Measurements from ENCODE around the gene MRPL39.

The MRPL39 gene

DNA sequence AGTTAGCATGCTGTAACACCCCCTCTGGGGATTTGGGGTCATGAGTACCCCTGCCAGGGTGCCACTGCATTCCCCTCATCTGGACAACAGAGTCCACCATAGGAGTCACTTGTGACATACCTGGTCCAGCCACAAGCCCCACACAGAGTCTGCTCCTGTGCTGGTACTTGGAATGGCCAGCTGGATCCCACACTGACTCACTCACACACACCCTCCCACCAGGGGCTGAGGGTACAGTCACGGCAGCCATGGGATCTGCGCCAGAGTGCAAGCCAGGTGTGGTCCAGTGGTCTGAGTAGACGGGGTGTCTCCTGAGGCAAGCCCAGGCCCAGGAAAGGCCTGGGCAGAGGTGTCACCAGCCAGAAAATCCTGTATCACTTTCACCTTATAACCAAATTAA lies 67.7 kb downstream of the MRPL39 start:
- no peak for DNase-seq (ENCODE audit: extremely low read depth, insufficient read length)
- TF ChIP-seq CTCF (IDR thresholded peaks at IDR 0.05; ENCODE audit: insufficient read depth, low read length, poor library complexity, severe bottlenecking): no peak

GRCh38 chr21:25537174-25537573 lies 70.1 kb downstream of the MRPL39 start:
- DNase-seq (ENCODE audit: extremely low read depth, insufficient read length): no peak
- Histone ChIP-seq H3K4me3 (replicated peaks; ENCODE audit: low read depth, low read length) (no peak overlapping the region), H3K27me3 (replicated peaks; ENCODE audit: control insufficient read depth, insufficient read depth, low read length) (no peaks in the 10 kb centered on the region), H3K36me3 (ENCODE audit: control insufficient read depth, insufficient read depth, low read length) (no peaks in the 10 kb centered on the region)
- TF ChIP-seq CTCF (IDR thresholded peaks at IDR 0.05; ENCODE audit: insufficient read depth, low read length, poor library complexity, severe bottlenecking): no peak

More for the DNA sequence above, 67.7 kb downstream of the MRPL39 start:
- Histone ChIP-seq H3K36me3 (ENCODE audit: control insufficient read depth, insufficient read depth, low read length) (no peaks in the 10 kb centered on the region), H3K27me3 (replicated peaks; ENCODE audit: control insufficient read depth, insufficient read depth, low read length) (no peaks in the 10 kb centered on the region), H3K4me3 (replicated peaks; ENCODE audit: low read depth, low read length) (no peak overlapping the region)

DNA sequence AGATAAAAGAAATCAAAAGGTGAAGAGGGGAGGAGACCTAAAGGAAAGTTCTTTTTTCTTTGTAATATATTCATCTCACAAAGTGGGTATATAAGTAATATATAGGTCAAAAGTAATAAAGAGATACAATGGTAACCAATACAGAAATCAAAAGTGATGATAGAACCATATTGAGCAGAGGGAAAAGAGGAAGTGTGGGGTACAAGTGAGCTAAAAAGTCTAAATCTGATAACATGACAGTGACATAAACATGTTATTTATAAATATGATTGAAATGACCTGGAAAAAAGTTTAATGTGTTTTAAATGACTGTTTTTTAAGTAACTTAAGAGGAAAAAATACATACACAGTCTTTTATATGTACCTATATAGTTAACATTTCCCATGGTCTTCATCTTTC lies 70.5 kb downstream of the MRPL39 start:
- no peak for DNase-seq (ENCODE audit: extremely low read depth, insufficient read length)
- TF ChIP-seq CTCF (IDR thresholded peaks at IDR 0.05; ENCODE audit: insufficient read depth, low read length, poor library complexity, severe bottlenecking): no peak
- Histone ChIP-seq H3K27me3 (replicated peaks; ENCODE audit: control insufficient read depth, insufficient read depth, low read length) (no peaks in the 10 kb centered on the region), H3K4me3 (replicated peaks; ENCODE audit: low read depth, low read length) (no peak overlapping the region), H3K36me3 (ENCODE audit: control insufficient read depth, insufficient read depth, low read length) (no peaks in the 10 kb centered on the region)

DNA sequence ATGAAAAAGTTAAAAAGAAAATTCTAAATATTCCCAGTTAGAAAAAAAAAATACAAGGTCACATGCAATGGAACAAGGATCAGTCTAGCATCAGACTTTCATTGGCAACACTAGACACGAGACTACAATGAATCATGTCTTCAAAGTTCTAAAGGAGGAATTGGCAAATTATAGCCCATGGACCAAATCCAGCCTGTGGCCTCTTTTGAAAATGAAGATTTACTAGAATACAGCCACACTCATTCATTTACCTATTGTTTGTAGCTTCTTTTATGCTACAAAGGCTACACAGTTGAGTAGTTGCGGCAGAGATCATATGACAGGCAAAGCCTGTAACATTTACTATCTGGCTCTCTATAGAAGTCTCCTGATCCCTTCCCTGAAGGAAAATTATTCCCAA lies 71.4 kb downstream of the MRPL39 start:
- H3K27me3 ChIP-seq (replicated peaks; ENCODE audit: control insufficient read depth, insufficient read depth, low read length): no peaks in the 10 kb centered on the region
- no peak for TF ChIP-seq CTCF (IDR thresholded peaks at IDR 0.05; ENCODE audit: insufficient read depth, low read length, poor library complexity, severe bottlenecking)
- H3K36me3 ChIP-seq (ENCODE audit: control insufficient read depth, insufficient read depth, low read length): no peaks in the 10 kb centered on the region
- no peak for DNase-seq (ENCODE audit: extremely low read depth, insufficient read length)
- no peak overlapping the region for H3K4me3 ChIP-seq (replicated peaks; ENCODE audit: low read depth, low read length)
